GM18909 (cell line): Measurements from ENCODE around the gene PORCN.
A peak's percentile ranks its signal among the peaks of the same experiment; 100 is the strongest.
"Not testable (repeated sequence)": the region's sequence is repeated elsewhere in the genome, so short reads cannot be mapped to it uniquely, and the experiment has no call there.

Experiments
- ATAC-seq: cut with Tn5 transposase; IDR thresholded peaks from one replicate; pipeline ENCODE4 v1.9.1; 2021; ENCODE audit warnings: mild to moderate bottlenecking; ENCODE audit not compliant: unreplicated experiment, poor library complexity

Gene PORCN

GRCh38 chrX:48509245-48509590 is 426 bp downstream of the PORCN start:
- no peak for ATAC-seq

GRCh38 chrX:48509619-48510018 is 827 bp downstream of the PORCN start:
- no peak for ATAC-seq

- ATAC-seq = no peak
Observed at GRCh38 chrX:48511560-48511959, 2.8 kb downstream of the PORCN start.

- ATAC-seq = no peak
Observed at GRCh38 chrX:48512371-48512935, 3.7 kb downstream of the PORCN start.

GRCh38 chrX:48513670-48514069 is 4.9 kb downstream of the PORCN start:
- no peak for ATAC-seq

GRCh38 chrX:48514126-48514806 is 5.5 kb downstream of the PORCN start:
- ATAC-seq = no peak

- ATAC-seq = no peak
Observed at GRCh38 chrX:48514868-48515460, 6.2 kb downstream of the PORCN start.

- no peak for ATAC-seq
Observed at GRCh38 chrX:48515842-48516241, 7.0 kb downstream of the PORCN start.

GRCh38 chrX:48516285-48516684 is 7.5 kb downstream of the PORCN start:
- no peak for ATAC-seq

GRCh38 chrX:48516987-48517386 is 8.2 kb downstream of the PORCN start:
- no peak for ATAC-seq

- ATAC-seq = not testable (repeated sequence)
Observed at GRCh38 chrX:48519481-48519880, 10.7 kb downstream of the PORCN start.

GRCh38 chrX:48520455-48520854 is 11.7 kb downstream of the PORCN start:
- no peak for ATAC-seq

GRCh38 chrX:48520976-48521352 is 12.2 kb downstream of the PORCN start:
- ATAC-seq = no peak

GRCh38 chrX:48521353-48522243 is 12.8 kb downstream of the PORCN start, which contains the start of gene EBP:
Gene EBP, plus strand, starts transcription at chrX:48521808. Its CDS starts 1,964 bp downstream, at chrX:48523772.
- peak; percentile 97 for ATAC-seq

GRCh38 chrX:48522291-48522690 is 13.5 kb downstream of the PORCN start:
- no peak for ATAC-seq

- no peak for ATAC-seq
Observed at GRCh38 chrX:48523682-48524081, 14.9 kb downstream of the PORCN start.

- not testable (repeated sequence) for ATAC-seq
Observed at GRCh38 chrX:48525853-48526252, 17.1 kb downstream of the PORCN start.

- ATAC-seq = no peak
Observed at GRCh38 chrX:48530736-48531135, 21.9 kb downstream of the PORCN start.

GRCh38 chrX:48531358-48531959 is 22.7 kb downstream of the PORCN start:
- no peak for ATAC-seq

GRCh38 chrX:48532161-48532560 is 23.4 kb downstream of the PORCN start:
- ATAC-seq = no peak

GRCh38 chrX:48533165-48533564 is 24.4 kb downstream of the PORCN start:
- ATAC-seq = no peak
